ENCODE data around the gene RANBP1.
A peak's percentile ranks its signal among the peaks of the same experiment; 100 is the strongest.
"Not testable (repeated sequence)": the region's sequence is repeated elsewhere in the genome, so short reads cannot be mapped to it uniquely, and the experiment has no call there.

The RANBP1 gene

GRCh38 chr22:20155330-20156041 lies 39.6 kb downstream of the RANBP1 start:
- peak; percentile 70 for DNase-seq

DNA sequence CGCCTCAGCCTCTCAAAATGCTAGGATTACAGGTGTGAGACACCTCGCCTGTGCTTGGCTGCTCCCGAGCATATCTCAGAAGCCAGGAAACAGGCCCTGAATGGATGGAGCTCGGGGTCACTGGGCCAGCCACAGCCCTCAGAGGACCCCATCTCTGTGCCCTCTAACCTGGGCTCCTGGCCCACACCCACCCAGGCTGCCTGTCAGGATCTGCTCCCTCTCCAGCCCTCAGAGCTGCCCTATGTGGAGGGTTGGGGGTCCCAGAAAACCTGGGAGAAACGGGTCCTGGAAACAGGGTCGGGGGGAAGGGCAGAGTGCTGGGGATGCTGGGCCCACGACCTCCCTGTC lies 40.1 kb downstream of the RANBP1 start:
- DNase-seq, result no peak

- DNase-seq, result peak; percentile 88
These were observed 40.9 kb downstream of the RANBP1 start for GRCh38 chr22:20156611-20157429.

DNA sequence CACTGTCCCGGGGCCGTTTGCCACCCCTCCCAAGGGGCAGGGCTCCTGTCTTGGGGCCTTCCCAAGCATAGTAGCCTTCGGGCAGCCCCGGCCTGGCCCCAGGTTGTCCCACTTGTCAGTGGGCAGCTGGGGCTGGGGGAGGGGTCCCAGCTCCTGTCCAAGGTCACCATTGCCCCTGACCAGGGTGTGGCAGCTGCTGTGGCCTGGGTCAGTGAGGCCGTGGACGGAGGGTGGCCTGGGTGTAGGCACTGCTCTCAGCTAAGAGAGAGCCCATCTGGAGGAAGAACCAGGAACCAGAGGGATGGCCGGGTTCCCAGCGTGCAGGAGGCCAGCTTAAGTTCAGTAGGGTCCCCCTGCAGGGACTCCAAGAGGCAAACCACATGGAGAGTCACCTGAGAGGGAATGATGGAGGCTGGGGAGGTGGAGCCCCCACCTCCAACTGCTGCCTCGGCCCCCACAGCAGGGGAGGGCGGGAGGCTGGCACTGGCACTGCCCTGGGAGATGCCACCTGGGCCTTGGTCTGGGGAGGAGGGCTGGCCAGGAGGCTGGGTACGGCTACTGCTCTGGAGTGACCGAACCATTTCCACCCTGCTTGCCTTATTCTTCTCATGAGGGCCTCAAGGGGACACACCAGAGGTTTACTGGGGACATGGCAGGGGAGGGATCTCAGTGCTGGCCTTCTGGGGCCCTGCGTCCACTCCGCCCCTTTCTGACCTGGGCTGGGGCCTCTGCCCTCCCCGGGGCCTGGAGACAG lies 41.7 kb downstream of the RANBP1 start:
- DNase-seq, result no peak

DNA sequence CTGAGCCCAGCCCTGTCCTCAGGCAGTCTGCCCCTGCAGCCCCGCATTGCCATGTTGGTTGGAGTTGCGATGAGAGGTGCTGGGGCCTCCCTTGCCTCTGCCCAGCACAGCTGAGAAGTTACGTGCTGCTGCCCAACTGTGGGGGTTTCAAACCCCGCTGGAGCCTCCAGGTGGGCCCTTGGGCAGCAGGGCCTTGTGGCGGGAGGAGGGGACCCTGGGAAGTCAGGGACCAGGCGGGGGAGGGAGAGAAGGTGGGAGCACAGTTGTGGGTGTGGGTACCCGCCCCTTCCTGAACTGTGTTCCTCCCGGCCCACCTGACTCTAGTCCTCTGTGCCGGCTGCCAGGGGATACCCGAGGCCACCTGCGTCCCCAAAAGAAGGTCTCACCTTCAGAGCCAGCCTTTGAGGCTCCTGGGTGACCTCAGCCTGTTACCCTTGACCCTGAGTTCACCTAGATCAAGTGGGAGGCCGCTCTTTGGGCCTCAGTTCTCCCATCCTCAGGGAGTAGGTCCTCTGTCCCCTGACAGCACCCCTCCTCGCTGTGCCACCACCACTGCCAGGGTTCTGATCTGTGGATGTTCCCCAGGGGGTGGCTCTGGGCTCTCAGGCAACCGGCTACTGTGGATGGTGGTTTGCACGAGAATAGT lies 42.6 kb downstream of the RANBP1 start:
- DNase-seq, result peak; percentile 35

GRCh38 chr22:20159076-20159475 lies 43.2 kb downstream of the RANBP1 start:
- peak; percentile 84 for DNase-seq

- not testable (repeated sequence) for DNase-seq
These were observed 43.6 kb downstream of the RANBP1 start for GRCh38 chr22:20159531-20159930.

GRCh38 chr22:20160041-20160440 lies 44.1 kb downstream of the RANBP1 start:
- no peak for DNase-seq

DNA sequence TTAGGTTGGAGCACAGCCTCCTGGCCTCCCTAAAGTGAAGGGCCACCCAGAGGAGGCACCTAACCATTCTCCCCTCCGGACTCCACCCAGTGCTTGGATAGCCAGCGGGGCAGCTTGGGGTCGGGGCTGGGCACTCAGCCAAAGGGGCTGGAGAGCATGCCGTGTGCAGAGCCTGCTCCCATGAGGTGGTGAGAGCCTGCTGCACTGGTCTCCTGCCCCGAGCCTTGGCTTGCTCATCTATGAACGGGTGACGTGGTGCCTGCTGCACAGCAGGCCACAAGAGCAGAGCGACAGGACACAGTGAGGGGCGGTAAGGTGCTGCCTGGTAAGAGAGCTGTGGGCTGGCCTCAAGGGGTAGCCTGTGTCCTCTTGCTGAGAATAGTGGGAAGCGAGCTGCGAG lies 49.0 kb downstream of the RANBP1 start:
- DNase-seq, result no peak

DNA sequence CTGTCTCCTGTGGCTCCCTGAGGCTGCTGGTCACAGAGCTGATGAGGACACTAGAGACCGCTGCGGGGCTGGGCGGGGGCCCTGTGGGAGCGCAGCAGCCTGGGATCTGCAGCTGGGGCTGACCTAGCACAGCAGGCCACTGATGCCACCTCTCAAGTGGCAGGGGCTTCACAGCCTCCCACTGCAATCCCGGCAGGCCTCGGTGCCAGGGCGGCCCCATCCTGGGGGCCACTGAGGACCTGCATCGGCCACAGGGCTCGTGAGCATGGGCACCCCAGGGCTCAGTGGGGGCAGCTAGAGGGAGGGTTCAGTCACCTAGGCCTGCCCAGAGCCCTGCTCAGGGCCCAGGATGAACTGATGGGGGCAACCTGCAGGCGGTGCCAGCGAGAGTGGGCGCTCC lies 49.5 kb downstream of the RANBP1 start:
- no peak for DNase-seq

- DNase-seq, result no peak
These were observed 50.0 kb downstream of the RANBP1 start for GRCh38 chr22:20165913-20166312.

GRCh38 chr22:20166703-20167102 lies 50.8 kb downstream of the RANBP1 start:
- DNase-seq, result no peak

DNA sequence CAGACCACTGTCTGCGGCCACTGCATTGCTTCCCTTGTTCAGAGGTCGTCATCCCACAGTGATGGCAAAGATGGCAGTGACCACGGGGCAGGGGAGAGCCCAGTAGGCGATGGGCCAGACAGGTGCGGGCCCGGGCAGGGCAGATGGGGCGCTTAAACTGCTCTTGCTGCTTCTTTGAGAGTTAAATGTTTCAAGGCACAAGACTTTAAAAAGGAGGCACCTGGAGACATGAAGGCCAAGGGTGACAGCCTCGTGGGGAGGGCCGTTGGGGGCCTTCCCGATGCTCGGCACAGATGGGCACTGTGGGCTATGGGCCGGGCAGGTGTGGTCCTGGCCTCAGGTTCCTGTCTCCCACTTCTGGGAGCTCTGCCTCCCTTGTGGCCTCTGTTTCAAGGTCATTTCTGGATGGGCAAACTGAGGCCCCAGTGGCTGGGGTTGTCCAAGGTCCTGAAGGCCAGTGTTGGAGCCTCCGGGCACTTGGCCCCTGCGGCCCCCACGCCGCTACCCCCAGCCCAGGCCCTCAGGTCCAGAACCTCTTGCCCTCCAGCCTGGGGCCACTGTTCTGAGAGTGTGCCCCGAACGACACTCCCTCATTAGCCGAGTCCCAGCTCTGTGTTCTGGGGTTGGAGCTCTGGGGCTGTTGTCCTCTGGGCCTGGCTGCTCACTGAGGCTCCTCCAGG lies 51.9 kb downstream of the RANBP1 start:
- DNase-seq, result no peak

DNA sequence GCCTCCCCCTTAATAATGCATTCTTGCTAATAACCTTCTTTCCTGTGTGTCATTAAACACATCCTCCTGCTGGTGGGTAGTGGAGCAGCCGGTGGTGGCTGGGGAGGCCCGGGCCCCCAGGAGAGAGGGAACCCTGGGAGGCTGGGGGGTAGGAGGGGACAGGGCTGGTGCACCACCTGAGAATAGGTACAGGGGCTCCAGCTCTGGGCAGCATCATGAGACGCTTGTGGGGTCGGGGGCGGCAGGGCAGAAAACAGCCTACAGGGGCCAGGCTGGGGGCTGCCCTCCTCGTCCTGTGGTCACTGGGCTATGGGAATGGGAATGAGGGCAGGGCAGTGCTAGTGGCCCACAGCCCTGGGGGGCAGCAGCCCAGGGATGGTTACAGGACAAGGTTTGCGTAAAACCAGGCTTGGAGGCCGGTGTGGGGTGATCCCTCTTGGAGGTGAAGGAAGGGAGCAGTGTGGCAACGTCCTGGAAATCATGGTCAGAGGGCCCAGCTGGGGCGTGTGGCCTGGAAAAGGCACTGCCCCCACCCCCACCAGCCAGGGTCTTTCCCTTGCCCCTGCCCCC lies 53.4 kb downstream of the RANBP1 start:
- no peak for DNase-seq

- no peak for DNase-seq
These were observed 54.3 kb downstream of the RANBP1 start for GRCh38 chr22:20170170-20170569.

DNA sequence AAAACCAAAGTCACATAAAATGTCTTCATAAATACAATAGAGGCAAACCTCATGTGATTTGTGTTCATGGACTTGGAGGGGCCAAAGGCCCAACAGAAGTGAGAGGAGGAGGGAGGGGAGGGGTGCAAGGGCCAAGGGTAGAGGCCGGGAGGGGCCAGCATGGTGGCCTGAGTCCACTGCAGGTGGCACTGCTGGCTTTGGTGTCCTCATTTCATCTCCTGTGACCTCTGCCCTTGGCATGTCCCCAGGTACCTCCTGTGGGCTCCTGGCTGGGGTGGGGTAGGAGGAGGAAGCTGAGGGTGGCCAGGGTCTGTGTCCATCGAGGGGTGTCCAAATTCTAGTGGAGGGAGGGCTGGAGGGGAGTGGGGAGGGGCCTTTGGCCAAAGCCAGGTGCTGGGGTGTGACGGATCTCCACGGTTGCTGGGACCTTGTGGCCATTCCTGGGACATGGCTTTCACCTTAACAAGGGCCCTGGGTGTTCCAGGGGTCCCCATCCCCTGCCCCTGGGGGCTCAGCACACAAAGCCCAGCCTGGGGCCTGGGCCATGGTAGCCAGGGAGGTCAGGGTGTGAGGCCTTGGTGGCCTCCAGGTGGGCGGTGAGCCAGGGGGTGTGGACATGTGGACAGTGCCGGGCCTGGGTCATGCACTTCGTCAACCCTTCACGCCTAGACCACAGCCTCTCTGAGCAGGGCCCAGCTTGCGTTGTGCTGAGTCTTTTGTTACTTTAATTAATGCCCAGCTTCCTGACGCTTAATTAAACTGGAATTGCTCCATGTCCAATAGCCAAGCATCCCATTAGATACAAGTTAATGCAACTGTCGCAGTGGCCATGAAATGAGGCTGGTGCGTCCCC lies 55.6 kb downstream of the RANBP1 start:
- no peak for DNase-seq

DNA sequence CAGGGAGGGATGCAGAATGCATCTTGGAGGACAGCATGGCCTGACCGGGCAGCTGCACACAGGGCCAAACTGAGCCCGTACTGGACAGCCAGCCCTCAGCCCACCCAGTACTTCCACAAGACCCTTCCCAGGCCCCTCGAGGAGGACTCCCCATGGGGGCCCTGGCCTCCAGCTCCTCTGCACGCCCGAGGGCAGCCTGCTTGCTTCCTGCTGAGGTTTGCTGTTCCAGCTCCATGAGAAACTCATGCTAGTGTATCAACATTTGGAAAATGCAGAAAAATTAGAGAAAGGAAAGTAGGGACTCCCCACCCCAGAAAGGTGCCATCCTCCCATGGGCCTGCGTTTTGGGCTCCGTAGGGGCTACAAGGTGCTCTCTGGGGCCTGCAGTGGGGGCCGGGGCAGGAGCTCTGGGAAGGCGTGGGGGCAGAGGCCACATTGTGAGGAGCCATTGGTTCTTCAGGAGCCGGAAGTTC lies 56.3 kb downstream of the RANBP1 start:
- DNase-seq, result no peak

GRCh38 chr22:20173246-20173645 lies 57.3 kb downstream of the RANBP1 start:
- no peak for DNase-seq

DNA sequence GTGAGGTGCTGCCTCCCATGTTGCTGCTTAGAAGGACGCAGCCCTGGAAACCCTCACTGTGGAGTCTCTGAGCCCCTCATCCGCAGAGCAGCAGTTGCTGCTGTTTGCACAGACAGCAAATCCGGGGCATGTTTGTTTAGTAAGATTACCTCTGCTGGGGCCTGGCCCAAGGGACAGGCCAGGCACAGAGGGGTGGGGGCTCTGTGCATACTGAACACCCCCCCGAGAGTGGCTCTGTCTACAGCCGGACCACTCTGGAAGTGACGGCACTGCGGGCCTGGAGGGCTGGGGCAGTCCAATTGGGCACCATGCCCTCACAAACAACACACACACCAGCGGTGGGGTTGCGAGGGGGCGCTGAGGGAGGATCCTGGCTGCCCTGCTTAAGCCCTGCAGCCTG lies 57.9 kb downstream of the RANBP1 start:
- no peak for DNase-seq

DNA sequence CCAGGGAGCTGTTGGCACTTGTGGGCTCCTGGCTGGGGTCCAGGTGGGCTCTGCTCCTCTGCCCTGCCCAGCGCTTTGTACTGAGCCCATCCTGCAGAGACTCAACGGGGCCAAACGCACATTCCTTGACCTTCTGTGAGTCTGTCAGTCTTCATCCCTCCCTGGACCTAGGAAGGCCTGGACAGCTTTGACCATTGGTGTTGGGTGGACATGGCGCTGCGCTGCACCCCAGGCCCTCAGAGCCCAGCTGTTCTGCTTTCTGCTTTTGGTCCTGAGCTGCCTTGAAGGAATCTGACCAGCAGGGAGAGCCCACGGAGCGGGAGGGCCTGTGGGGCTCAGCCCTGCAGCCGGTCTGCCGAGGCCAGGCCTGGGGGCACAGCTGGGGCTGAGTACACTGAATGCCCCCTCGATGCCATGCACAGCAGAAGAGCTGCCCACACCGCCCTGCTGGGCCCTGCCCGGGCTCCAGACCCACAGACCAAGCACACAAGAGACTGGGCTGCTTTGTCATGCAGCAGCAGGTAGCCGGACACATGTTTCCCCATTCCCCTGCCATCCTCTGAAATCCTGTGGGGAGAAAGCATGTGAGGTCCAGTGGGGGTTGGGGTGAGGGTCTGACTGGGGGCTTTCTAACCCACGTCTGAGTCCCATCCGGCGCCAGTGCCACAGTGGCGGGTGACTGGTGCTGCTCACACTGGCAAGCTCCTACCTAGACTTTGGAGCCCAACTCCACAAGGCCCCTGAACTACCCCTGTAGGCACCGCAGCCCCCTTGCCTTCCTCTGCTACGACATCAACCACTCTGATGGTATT lies 59.1 kb downstream of the RANBP1 start:
- DNase-seq, result no peak

DNA sequence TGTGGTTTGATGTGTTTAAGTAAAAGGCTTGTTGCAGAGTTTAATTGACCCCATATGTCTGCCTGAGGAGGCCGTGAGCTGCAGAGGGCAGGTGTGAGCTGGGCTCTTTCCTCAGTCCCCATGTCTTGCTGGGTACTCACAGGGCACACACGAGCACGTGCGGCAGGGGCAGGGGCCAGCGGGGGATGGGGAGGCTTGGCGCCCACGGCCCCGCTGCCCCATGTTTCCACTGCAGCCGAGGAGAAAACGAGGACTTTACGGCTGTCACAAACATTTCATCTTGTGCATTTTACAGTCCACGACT lies 59.6 kb downstream of the RANBP1 start:
- DNase-seq, result no peak

Measured in hematopoietic multipotent progenitor cell treated with erythropoietin and hydrocortisone succinate and interleukin-3 and kit ligand, for 4 days (in vitro differentiated cells).